GM12874 (cell line): Measurements from ENCODE around the gene WWP2.
A peak's percentile ranks its signal among the peaks of the same experiment; 100 is the strongest.

Experiments used
- TF ChIP-seq, protein P1 (sequence below): IDR thresholded peaks from 2 replicates; pipeline ENCODE4 v1.5.1; 2011; ENCODE audit warnings: low read depth, mild to moderate bottlenecking, control low read depth, low read length, moderate library complexity; ENCODE audit not compliant: insufficient read depth

WWP2 gene

DNA sequence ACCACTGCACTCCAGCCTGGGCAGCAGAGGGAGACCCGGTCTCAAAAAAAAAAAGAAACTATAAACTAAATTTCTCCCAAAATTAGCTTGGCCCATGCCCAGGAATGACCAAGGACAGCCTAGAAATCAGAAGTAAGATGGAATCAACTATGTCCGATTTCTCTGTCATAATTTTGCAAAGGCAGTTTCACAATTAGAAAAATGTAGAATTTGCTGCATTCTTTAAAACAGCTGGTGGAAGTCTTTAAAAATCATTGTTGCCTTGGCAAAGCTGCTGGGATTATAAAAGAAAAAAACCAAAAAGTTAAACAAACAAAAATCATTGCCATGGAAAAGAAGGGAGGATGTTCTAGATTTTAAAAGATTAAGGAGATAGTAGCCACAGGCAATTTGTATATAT lies 32.4 kb downstream of the WWP2 start:
- TF ChIP-seq, protein P1, sequence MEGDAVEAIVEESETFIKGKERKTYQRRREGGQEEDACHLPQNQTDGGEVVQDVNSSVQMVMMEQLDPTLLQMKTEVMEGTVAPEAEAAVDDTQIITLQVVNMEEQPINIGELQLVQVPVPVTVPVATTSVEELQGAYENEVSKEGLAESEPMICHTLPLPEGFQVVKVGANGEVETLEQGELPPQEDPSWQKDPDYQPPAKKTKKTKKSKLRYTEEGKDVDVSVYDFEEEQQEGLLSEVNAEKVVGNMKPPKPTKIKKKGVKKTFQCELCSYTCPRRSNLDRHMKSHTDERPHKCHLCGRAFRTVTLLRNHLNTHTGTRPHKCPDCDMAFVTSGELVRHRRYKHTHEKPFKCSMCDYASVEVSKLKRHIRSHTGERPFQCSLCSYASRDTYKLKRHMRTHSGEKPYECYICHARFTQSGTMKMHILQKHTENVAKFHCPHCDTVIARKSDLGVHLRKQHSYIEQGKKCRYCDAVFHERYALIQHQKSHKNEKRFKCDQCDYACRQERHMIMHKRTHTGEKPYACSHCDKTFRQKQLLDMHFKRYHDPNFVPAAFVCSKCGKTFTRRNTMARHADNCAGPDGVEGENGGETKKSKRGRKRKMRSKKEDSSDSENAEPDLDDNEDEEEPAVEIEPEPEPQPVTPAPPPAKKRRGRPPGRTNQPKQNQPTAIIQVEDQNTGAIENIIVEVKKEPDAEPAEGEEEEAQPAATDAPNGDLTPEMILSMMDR: no peak

DNA sequence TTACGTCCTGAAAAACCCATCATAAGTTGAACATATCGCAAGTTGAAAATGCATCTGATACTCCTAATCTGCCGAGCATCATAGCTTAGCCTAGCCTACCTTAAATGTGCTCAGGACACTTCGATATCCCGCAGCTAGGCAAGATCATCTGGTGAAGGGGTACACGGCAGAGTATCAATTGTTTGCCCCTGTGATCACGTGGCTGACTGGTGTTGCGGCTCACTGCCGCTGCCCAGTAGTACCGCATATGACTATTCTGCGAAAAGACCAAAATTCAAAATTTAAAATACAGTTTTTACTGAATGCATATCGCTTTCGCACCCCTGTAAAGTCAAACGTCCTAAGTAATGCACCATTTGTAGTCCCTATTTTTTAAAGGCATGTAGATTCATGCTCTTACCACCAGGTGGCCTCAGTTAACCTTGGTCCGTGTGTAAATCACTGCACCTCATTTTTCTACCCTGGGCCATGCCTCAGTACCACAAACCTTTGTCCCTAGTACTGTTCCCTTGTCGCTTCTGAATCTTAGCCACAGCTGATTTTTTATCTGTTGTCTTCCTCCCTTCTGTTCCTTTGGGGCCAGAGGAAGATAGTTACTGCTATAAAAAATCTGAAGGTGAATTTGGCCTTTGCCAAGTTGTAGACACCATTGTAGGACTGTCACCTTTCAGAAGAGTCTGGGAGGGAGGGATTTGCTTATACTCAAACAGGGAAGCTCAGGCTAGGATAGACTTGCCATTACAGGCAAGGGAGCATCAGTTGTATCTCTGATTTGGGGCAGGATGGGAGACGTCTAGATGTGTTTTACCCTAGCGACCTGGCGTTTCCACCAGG lies 34.4 kb downstream of the WWP2 start:
- TF ChIP-seq, protein P1: peak; percentile 73

DNA sequence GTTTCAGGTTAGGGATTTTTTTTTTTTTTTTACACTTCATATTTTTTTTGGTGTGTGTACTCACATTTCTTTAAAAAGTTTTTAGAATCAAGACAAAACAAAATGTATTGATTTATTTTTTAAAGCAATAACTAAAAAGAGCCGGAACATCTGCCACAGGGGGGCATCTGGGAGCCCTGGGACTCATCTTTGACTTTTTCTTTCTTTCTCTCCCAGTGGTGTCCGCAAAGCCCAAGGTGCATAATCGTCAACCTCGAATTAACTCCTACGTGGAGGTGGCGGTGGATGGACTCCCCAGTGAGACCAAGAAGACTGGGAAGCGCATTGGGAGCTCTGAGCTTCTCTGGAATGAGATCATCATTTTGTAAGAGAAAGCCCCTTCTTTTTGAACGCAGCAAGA lies 36.3 kb downstream of the WWP2 start:
- TF ChIP-seq, protein P1: no peak

DNA sequence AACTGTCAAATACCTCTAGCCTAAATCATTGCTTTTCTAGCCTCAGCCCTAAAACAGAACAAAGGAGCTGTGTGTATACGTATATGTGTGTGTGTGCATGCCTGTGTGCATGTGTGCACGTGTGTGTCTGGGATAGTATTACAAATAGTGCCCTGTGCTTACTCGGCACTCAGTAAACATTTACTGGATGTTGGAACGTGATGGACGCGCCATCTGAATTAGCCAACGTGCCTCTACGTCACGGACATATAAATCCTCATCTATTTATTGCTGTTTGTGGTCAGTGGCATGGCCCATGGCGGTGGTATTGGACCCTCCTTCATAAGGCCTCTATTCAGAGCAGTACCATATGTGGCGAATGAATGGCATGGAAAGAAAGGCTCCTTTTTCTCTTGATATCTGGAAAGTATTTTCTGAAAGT lies 37.5 kb downstream of the WWP2 start:
- TF ChIP-seq, protein P1: no peak

DNA sequence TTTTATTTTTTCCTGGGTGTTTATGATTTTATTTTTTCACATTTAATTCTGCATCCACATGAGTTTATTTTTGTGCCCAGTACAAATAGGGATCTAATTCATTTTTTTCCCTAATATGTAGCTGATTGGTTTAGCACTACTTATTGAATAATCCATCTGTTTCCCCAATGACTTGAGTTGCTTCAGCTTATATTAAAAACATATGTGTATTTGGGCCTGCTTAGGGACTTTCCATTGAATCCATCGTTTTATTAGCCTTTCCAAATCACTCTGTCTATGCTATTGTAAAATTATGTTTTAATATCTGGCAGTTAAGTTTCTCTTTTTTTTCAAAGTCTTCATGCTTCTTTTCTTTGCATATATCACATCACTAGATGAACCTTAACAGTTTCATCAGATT lies 42.2 kb downstream of the WWP2 start:
- TF ChIP-seq, protein P1: no peak

DNA sequence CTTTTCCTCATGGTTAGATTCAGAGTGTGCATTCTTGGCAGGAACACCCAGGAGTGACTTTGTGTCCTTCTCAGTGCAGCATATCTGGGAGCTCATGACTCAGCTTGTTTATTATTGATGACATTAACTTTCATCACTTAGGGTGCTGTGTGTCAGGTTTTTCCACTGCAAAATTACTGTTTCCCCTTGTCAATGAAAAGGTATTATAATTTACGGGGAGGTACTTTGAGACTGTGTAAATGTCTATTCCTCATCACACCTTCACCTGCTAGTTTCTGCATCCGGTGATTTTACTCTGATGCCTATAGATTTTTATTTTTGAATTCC lies 50.5 kb downstream of the WWP2 start:
- TF ChIP-seq, protein P1: no peak

DNA sequence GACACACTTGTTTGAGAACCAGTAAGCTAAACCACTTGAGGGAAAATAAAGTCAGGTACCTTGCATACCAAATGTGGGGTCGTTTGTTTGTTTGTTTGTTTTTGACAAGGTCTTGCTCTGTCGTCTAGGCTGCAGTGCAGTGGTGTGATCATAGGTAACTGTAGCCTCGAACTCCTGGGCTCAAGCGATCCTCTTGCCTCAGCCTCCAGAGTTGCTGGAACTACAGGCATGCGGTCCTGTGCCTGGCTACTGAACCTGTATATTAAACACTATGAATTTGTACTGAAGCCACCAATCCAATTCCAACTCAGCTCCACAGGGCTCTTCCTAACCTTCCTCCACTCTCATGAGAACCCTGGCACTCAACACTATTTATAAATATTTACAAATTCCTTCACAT lies 51.9 kb downstream of the WWP2 start:
- TF ChIP-seq, protein P1: no peak

DNA sequence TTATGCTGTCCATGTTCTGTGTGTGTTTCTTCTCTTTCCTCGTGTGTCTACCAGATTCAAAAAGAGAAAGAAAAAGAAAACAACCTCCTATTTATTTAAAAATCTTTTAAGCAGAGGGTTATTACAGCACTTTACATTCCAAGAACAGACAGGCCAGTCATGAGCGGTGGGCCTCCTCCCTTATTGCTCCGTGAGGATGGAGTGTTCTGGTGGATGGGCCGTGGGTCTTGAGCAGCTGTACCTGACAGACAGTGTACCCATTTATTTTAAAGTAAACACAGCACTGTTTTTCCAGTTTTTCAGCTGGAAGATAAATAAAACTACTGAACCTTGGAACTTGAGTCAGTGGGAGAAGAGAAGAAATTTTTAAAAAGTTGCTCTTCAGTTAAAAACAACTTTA lies 52.4 kb downstream of the WWP2 start:
- TF ChIP-seq, protein P1: no peak
